ENCODE data around the gene HPN.

The HPN gene

DNA sequence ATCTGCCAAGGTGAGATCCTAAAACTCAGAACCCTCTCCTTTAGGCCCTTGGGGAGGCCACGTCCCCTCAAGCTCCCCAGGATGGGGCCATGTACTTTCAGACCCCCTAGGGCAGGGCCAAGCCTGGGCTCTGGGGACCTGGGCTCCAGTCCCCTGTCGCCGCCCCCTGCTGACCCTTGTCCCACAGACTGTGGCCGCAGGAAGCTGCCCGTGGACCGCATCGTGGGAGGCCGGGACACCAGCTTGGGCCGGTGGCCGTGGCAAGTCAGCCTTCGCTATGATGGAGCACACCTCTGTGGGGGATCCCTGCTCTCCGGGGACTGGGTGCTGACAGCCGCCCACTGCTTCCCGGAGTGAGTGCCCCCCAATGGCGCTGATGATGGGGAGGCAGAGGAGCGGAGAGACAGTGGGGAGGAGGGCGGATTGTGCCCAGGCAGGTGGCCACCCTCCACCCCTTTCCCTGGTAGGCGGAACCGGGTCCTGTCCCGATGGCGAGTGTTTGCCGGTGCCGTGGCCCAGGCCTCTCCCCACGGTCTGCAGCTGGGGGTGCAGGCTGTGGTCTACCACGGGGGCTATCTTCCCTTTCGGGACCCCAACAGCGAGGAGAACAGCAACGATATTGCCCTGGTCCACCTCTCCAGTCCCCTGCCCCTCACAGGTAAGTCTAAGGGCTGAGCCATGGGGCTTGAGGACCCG, 18.8 kb downstream of the HPN start:
- no peaks in the 10 kb centered on the region for H3K36me3 ChIP-seq
- H3K9me3 ChIP-seq: no peaks in the 10 kb centered on the region; the same call in 1 of the 2 replicates
- DNase-seq: no peak
- no peaks in the 10 kb centered on the region for H3K4me1 ChIP-seq
- H3K27me3 ChIP-seq: peaks cover 6% of the 10 kb centered on the region
- TF ChIP-seq, protein P1, sequence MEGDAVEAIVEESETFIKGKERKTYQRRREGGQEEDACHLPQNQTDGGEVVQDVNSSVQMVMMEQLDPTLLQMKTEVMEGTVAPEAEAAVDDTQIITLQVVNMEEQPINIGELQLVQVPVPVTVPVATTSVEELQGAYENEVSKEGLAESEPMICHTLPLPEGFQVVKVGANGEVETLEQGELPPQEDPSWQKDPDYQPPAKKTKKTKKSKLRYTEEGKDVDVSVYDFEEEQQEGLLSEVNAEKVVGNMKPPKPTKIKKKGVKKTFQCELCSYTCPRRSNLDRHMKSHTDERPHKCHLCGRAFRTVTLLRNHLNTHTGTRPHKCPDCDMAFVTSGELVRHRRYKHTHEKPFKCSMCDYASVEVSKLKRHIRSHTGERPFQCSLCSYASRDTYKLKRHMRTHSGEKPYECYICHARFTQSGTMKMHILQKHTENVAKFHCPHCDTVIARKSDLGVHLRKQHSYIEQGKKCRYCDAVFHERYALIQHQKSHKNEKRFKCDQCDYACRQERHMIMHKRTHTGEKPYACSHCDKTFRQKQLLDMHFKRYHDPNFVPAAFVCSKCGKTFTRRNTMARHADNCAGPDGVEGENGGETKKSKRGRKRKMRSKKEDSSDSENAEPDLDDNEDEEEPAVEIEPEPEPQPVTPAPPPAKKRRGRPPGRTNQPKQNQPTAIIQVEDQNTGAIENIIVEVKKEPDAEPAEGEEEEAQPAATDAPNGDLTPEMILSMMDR (IDR thresholded peaks at IDR 0.05; ENCODE audit: low read depth, low read length): no peak
- H3K4me3 ChIP-seq (ENCODE audit: low read depth, low read length): no peak overlapping the region

DNA sequence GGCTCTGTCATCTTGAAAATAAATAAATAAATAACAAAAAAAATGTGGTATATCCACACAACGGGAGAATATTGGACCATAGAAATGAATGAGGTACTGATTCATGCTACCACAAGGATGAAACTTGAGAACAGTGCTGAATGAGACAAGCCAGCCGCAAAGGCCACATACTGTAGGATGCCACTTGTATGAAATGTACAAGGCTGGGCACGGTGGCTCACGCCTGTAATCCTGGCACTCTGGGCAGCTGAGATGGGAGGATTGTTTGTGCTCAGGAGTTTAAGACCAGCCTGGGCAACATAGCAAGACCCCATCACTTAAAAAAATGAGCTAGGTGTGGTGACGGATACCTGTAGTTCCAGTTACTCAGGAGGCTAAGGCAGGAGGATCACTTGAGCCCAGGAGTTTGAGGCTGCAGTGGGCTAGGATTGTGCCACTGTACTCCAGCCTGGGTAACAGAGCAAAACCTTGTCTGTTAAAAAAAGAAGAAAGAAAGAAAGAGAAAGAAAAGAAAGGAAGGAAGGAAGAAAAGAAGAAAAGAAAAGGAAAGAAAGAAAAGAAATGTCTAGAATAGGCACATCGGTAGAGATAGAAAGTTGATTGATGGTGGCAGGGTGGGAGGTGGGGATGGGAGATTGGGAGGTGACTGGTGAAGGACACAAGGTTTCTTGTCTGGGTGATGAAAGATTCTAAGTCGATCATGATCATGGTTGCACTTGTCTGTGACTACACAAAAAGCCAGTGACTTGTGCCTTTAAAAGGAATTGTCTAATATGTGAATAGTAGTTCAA, 20.3 kb downstream of the HPN start:
- H3K4me3 ChIP-seq (ENCODE audit: low read depth, low read length): no peak overlapping the region
- TF ChIP-seq, protein P1 (IDR thresholded peaks at IDR 0.05; ENCODE audit: low read depth, low read length): no peak
- no peaks in the 10 kb centered on the region; the same call in 1 of the 2 replicates for H3K9me3 ChIP-seq
- no peaks in the 10 kb centered on the region for H3K4me1 ChIP-seq
- peaks cover 3% of the 10 kb centered on the region for H3K27me3 ChIP-seq
- DNase-seq: no peak
- H3K36me3 ChIP-seq: no peaks in the 10 kb centered on the region

DNA sequence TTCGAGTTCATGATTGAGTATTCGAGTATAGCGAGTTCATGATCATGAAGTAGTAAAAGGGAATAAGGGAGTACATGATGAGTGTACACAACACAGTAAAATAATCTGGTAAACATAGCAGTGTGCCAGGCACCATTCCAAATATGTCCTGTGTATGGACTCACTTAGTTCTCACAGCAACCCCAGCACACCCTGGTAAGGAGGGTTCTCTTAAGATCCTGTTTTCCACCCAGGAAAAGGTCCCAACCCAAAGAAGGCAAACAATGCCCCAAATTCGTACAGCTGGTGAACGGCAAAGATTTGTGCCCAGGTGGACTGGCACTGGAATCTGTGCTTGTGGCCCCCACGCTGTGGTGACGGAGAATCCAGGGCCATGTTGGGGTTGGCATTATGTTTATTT, 21.4 kb downstream of the HPN start:
- DNase-seq: no peak
- no peaks in the 10 kb centered on the region for H3K36me3 ChIP-seq

DNA sequence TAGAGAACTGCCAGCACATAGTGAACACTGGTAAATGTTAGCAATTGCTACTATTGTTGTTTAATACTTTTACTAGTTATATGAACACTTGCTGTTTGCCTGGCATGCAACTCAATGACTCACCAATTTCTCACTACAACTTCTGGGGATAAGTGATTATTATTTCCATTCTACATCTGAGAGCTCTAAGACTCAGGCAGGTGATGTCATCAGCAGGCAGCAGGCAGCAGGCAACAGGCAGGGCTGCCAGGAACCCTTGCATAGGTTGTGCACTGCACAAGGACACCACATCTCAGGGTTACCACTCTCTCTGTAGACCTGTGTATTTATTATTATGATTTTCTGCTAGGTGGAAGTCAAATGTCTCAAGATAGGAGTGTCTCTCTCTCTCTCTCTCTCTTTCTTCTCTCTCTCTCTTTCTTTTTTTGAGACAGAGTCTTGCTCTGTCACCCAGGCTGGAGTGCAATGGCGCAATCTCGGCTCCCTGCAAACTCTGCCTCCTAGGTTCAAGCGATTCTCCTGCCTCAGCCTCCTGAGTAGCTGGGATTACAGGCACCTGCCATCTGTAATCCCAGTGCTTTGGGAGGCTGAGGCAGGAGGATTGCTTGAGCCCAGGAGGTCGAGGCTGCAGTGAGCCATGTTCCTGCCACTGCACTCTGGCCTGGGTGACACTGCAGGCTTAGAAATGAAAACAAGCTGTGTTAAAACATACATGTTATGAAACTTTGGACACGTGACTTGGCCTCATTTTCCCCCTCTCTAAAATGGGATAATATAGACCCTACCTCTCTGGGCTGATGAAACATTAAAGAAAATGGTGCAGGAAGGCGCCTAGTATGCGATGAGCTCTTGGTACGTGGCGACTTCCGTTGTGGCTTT, 22.7 kb downstream of the HPN start:
- no peak overlapping the region for H3K4me3 ChIP-seq (ENCODE audit: low read depth, low read length)
- H3K27me3 ChIP-seq: no peaks in the 10 kb centered on the region; the same call in 1 of the 2 replicates
- H3K4me1 ChIP-seq: no peaks in the 10 kb centered on the region
- no peaks in the 10 kb centered on the region for H3K36me3 ChIP-seq
- no peaks in the 10 kb centered on the region for H3K9me3 ChIP-seq
- TF ChIP-seq, protein P1 (IDR thresholded peaks at IDR 0.05; ENCODE audit: low read depth, low read length): no peak
- no peak for DNase-seq

More for the DNA sequence above, 21.4 kb downstream of the HPN start:
- no peaks in the 10 kb centered on the region for H3K4me1 ChIP-seq
- no peaks in the 10 kb centered on the region; the same call in 1 of the 2 replicates for H3K27me3 ChIP-seq
- H3K9me3 ChIP-seq: no peaks in the 10 kb centered on the region
- TF ChIP-seq, protein P1 (IDR thresholded peaks at IDR 0.05; ENCODE audit: low read depth, low read length): no peak
- no peak overlapping the region for H3K4me3 ChIP-seq (ENCODE audit: low read depth, low read length)

DNA sequence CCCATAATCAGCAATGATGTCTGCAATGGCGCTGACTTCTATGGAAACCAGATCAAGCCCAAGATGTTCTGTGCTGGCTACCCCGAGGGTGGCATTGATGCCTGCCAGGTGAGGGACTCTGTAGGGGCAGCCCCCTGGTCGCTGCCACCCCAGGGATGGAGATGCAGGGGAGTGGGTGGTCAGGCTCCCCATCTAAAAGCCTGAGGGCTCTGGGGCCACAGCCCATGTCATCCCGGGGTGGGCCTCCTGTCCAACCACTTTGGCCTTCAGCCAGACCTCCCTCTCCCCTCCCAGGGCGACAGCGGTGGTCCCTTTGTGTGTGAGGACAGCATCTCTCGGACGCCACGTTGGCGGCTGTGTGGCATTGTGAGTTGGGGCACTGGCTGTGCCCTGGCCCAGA, 24.1 kb downstream of the HPN start:
- Histone ChIP-seq H3K27me3 (no peaks in the 10 kb centered on the region), H3K9me3 (no peaks in the 10 kb centered on the region; the same call in none of the 2 replicates), H3K36me3 (no peaks in the 10 kb centered on the region), H3K4me3 (ENCODE audit: low read depth, low read length) (no peak overlapping the region), H3K4me1 (no peaks in the 10 kb centered on the region)
- TF ChIP-seq, protein P1 (IDR thresholded peaks at IDR 0.05; ENCODE audit: low read depth, low read length): no peak
- DNase-seq: no peak

All from BE2C (cell line).